ENCODE measurements around the gene PCDHGC5. TPM values are rescaled to one million over a fixed set of nuclear protein-coding genes. Genes with fewer than 3 reads are reported as not detected.

The PCDHGC5 gene
- total and polyA plus RNA-seq, 2 donors (not counting 3 experiments of a cell fraction or from before 2014, with no cell fraction given): 0.21 to 1.2 TPM

GRCh38 chr5:141514330-141515133 lies 25.7 kb downstream of the PCDHGC5 start:
- CTCF ChIA-PET: interaction anchor here (0.8 to 9.8 kb wide), 20 partner anchors 7 to 137 kb away, joined by 3 to 158 read pairs (median 12); partner anchors contain the start of genes FCHSD1, PCDHGA10, PCDHGA11 and PCDHGA12
- Histone ChIP-seq H3K4me1 (ENCODE audit: control insufficient read depth, extremely low read depth, insufficient read depth, low read length) (peaks cover 20% of the 10 kb centered on the region), H2AFZ (ENCODE audit: low read depth, low read length) (no peak overlapping the region), H3K27ac (ENCODE audit: insufficient read depth, low read depth, low read length) (peak overlapping the region; percentile 13), H3K9me3 (replicated peaks; ENCODE audit: control insufficient read depth, insufficient read depth, low read length) (no peaks in the 10 kb centered on the region), H4K20me1 (replicated peaks; ENCODE audit: control insufficient read depth, extremely low read depth, insufficient read depth, low read length) (no peaks in the 10 kb centered on the region), H3K79me2 (ENCODE audit: control insufficient read depth, insufficient read depth, low read length) (no peaks in the 10 kb centered on the region), H3K27me3 (ENCODE audit: control insufficient read depth in 2 of 2, insufficient read depth in 2 of 2, low read length in 2 of 2) (no peaks in the 10 kb centered on the region), H3K9me1 (replicated peaks; ENCODE audit: control insufficient read depth, extremely low read depth, insufficient read depth, low read length) (no peaks in the 10 kb centered on the region), H3K4me2 (ENCODE audit: insufficient read depth, low read length) (no peak overlapping the region), H3K9ac (replicated peaks; ENCODE audit: extremely low read depth, insufficient read depth, low read length) (no peak overlapping the region), H3K4me3 (replicated peaks in 1 of 3; ENCODE audit: insufficient read depth in 1 of 3, low read depth in 1 of 3, low read length in 3 of 3) (no peak overlapping the region), H3K36me3 (ENCODE audit: control insufficient read depth in 2 of 2, extremely low read depth in 1 of 2, insufficient read depth in 2 of 2, low read length in 2 of 2) (peaks cover 2 to 12% of the 10 kb centered on the region in 2 experiments)
- dilution Hi-C loops (cut with MboI; ENCODE audit: extremely low pct_ligation_motif_present, low sequenced_read_pairs): no loop called here
- POLR2A ChIA-PET: interaction anchor here (0.7 kb wide), 1 partner anchor 39 kb away, joined by 3 read pairs; the partner anchor contains the start of gene PCDHGC3
- BruUV-seq (replicated peaks): no TSS peak
- no peak for FAIRE-seq
- TF ChIP-seq CTCF (IDR thresholded peaks at IDR 0.05; ENCODE audit: extremely low read depth in 1 of 2, insufficient read depth in 1 of 2, low read depth in 1 of 2, low read length in 2 of 2): no peak
- no peak for TF ChIP-seq MYC (IDR thresholded peaks at IDR 0.05; ENCODE audit: low read depth, low read length)
- no peak for TF ChIP-seq POLR2AphosphoS5 (IDR thresholded peaks at IDR 0.05; ENCODE audit: insufficient read depth, low read depth, low read length)
- TF ChIP-seq POLR2A (IDR thresholded peaks at IDR 0.05; ENCODE audit: low read depth, low read length): no peak
- TF ChIP-seq GATA2 (IDR thresholded peaks at IDR 0.05; ENCODE audit: insufficient read depth, insufficient read length, low read depth, low read length): no peak
- no peak for TF ChIP-seq FOS (IDR thresholded peaks at IDR 0.05; ENCODE audit: borderline replicate concordance, insufficient read depth, low read length)
- no peak for TF ChIP-seq MAX (IDR thresholded peaks at IDR 0.05; ENCODE audit: insufficient read depth, insufficient read length)
- TF ChIP-seq JUN (IDR thresholded peaks at IDR 0.05; ENCODE audit: borderline replicate concordance, insufficient read depth, insufficient read length, low read depth): no peak
- no peak for TF ChIP-seq EZH2 (IDR thresholded peaks at IDR 0.05; ENCODE audit: borderline replicate concordance, low read depth, low read length, severe bottlenecking)
- peak; percentile 28 for DNase-seq (ENCODE audit: low read depth, low spot score)
- intact Hi-C loops (cut with micrococcal nuclease): no loop called here
